HG03095 (cell line): ENCODE results near the gene ATXN3.

Experiments
- ATAC-seq: cut with Tn5 transposase; IDR thresholded peaks from one replicate; pipeline ENCODE4 v1.9.1; 2021; ENCODE audit warnings: moderate library complexity; ENCODE audit not compliant: unreplicated experiment

Gene ATXN3

DNA sequence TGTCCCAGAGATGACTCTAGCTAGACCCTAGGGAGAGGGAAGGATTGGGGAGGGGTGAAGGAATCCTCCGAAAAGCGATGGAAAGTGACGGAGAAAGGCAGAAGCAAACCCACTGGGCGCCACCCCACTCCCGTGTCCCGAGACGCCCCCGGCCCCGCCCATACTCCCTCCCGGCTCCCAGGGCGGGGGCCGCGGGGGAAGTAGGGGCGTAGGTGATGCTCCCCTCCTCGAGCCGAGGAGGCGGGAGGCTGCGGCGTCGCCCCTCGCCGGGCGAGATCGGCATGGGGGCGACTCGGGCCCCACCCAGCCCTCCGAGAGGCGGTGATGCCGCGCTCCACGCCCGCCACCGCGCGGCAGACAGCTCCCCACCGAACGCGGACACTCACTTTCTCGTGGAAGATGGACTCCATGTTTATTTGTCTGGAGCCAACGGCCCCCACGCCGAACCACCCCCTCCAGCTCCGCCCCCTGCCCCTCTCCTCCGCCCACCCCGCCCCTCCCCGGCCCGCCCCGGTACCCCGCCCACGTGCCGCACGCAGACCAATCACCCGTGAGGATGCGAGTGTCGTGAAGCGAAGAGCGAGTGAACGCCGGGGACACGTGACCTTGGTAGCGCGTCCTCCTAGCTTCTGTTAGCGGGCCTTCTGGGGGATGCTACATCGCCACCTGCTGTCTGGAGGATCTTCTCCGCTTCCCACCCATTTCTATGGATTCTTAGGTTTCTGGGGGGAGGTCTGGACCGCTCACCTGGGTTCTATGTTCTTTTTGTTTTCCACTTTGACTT, at the start of gene ATXN3:
TSS of gene ATXN3 (minus strand) at position 440 of the 784 bp plus-strand sequence. CDS start at position 410, 30 bp downstream.
- ATAC-seq, result peak; percentile 81

GRCh38 chr14:92154283-92154942, 48.0 kb upstream of the ATXN3 start:
- no peak for ATAC-seq

DNA sequence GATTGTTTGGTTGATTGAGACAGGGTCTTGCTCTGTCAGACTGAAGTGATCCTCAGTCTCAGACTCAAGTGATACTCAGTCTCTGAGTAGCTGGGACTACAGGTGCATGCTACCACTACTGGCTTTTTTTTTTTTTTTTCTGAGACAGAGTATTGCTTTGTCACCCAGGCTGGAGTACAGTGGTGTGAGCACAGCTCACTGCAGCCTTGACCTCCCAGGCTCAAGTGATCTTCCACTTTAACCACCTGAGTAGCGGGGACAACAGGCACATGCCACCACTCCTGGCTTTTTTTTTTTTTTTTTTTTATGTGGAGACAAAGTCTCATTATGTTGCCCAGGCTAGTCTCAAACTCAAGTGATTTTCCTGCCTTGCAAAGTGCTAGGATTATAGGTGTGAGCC, 47.2 kb upstream of the ATXN3 start:
- no peak for ATAC-seq

DNA sequence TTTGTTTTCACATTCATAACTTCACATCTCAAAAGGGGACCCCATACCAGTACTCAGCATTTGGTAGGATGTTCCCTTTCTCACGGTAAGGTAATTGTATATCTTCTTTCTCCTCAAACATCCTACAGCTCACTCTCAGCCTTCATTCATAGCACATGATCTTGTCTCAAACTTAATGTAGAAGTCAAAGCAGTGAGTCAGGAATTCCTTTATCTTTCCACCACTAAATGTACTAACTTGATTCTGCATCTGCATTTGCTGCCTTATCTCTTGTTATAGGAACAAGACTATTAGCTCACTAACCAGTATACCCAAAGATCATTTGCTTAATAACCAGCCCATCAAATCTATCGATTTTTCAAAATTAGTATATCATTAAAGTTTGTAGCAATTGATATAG, 38.3 kb upstream of the ATXN3 start:
- no peak for ATAC-seq

DNA sequence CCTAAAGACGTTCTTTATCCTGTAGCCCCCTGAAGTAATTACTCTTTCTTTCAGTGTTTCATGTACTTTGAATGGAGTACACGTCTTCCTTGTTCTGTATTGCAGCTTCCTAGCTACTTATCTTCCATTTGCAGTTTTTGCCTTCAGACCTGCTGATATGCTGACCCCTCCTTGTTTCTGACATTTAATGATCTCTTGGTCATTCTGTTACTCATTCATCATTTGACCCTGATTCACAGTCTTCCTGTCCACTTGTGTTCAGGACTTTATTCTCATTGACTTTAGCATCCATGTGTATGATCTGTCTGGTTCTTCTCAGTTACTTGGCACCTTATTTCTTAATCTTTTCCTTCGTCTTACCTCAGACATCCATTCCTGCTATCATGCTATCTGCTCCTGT, 37.6 kb upstream of the ATXN3 start:
- no peak for ATAC-seq

GRCh38 chr14:92143309-92143708, 36.9 kb upstream of the ATXN3 start:
- ATAC-seq, result no peak

DNA sequence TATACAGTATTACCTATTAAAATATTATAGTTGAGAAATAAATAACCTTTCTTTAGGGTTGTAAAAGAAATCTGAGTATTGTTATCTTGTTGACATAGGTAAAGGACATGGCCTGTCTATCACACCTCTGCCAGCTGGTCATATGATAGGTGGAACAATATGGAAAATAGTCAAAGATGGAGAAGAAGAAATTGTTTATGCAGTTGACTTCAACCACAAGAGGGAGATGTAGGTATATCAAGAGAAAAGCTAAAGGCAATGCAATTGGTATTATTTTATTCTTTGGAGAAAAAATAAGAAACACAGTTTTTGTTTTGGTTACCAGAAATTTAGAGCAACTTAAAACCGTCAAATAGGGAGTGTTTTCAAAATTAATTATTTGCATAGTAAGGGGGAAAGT, 28.9 kb upstream of the ATXN3 start:
- ATAC-seq, result no peak

DNA sequence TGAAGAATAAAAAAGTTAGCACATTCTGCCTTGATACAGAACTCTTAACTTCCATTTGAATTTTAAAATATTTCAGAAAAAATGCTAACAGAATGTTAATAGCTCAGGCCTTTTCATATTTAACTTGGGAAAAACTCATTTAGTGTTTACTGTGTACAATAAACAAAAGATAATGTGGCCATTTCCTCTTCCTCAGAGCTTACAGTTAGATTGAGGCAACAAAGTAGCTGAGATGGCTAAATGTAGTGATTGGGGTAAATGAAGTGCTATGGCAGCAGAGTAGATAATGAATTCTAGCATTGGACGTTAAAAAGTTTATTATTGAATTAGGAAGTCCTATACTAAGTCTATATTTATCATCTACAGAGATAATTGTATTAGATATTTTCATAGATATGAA, 28.1 kb upstream of the ATXN3 start:
- no peak for ATAC-seq

GRCh38 chr14:92122761-92123160, 16.4 kb upstream of the ATXN3 start:
- ATAC-seq, result no peak

- peak; percentile 13 for ATAC-seq
These were observed 15.9 kb upstream of the ATXN3 start for GRCh38 chr14:92122351-92122677.

DNA sequence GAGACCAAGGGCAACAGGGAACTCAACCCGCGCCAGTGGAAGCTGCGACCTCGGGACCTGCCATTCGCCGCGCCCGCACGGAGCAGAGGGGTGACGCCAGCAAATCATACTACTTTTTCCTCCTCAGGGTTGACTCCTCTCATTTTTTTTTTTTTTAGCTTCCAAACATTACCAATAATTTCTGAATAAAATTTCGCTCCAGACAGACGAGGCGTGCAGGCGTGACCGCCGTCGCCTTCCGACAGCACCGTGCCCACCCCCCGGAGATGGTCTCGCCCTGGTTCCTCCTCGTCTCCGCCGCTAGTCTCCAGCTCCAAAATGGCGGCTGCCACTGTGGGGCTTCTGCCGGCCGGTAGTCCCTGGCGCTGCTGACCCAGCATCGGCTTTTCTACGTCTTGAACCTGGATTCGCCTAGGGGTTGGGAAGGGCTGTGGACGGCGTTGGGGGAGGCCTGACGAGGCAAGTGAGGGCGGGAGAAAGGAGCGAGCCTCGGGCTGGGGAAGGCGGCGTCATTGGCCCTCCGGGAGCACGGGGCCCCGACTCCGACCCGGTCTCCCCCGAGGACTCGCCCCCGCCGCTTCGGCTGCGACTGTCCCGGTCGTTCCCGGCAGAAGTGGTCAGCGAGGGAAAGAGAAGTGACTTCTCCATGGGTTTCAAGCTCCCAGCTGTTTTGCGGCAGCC, 15.4 kb upstream of the ATXN3 start, which contains the start of the genes CPSF2 and NDUFB1:
TSS of gene CPSF2 (plus strand) at position 300 of the 681 bp plus-strand sequence. CDS start 9,016 bp downstream, outside the sequence.
TSS of gene NDUFB1 (minus strand) at position 37 of the 681 bp plus-strand sequence. CDS start 4,069 bp downstream, outside the sequence.
- ATAC-seq, result peak; percentile 84

GRCh38 chr14:92121207-92121669, 14.9 kb upstream of the ATXN3 start:
- peak; percentile 16 for ATAC-seq

GRCh38 chr14:92109490-92109889, 3.1 kb upstream of the ATXN3 start:
- no peak for ATAC-seq

GRCh38 chr14:92108345-92109254, 2.2 kb upstream of the ATXN3 start:
- ATAC-seq, result no peak

GRCh38 chr14:92105893-92106142, 564 bp downstream of the ATXN3 start:
- ATAC-seq, result peak; percentile 19

DNA sequence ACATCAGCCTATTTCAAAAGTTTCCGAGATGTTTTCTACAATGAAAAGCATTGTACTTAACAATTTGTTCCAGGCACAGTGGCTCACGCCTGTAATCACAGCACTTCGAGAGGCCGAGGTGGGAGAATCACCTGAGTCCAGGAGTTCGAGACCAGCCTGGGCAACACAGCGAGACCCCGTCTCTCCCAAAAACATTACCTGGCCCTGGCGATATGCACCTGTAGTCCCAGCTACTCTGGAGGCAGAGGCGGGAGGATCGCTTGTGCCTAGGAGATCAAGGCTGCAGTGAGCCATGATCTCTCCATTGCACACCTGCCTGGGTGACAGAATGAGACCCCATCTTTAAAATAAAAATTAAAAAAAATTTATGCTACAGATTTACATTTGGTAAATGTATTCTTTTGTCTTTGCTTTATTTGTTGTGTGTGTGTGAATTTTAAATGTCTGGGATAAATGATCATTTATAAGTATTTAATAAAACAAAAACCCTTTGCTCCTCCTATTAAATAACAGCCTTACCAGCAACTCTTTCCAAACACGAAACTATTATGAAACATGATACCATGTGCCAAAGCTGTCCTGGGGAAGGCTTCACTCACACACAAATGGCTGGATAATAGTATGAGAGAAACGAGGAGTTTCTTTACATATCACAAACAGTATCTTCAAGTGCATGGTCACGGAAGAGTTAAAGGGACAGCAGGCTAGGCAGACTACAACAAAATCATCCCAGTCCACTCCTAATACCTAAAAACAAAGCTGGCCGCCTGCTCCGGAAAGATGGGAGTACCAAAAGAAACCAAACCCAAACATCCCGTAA, 1.1 kb downstream of the ATXN3 start:
- no peak for ATAC-seq

DNA sequence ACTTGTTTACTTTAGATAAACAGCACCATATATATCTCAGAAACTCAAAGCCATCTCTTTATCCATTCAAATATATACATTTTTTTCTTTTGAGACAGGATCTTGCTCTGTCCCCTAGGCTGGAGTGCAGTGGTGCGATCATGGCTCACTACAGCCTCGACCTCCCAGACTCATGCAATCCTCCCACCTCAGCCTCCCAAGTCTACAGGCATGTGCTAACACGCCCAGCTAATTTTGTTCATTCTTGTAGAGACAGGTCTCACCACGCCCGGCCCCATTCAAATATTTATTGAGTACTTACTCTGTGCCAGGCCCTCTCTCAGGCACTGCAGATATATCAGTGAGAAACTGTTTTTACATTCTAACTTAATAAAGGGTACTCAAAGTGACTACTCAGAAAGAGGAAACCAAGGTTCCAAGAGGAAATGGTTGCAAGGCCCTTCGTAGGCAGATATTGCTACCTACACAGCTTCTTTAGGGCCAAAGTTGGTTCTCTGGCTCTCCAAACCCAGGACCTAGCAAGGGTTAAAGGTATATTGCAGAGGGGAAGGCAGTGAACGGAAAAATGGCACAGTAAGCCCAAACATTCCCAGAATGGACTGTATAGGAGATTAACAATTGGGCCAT, 2.9 kb downstream of the ATXN3 start:
- ATAC-seq, result no peak

DNA sequence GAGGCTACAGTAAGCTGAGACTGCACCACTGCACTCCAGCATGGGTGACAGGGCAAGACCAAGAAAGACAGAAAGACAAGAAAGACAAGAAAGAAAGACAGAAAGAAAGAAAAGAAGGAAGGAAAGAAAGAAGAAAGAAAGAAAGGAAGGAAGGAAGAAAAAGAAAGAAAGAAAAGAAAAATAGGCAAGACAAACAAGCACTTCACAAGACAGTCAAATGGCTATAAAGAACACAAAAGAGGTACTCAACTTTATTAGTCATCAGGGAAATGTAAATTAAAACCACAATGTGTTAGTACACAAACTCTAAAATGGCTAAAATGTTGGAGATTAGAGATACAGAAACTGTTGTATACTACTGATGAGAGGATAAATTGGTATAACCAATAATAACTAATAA, 6.6 kb downstream of the ATXN3 start:
- ATAC-seq, result no peak

DNA sequence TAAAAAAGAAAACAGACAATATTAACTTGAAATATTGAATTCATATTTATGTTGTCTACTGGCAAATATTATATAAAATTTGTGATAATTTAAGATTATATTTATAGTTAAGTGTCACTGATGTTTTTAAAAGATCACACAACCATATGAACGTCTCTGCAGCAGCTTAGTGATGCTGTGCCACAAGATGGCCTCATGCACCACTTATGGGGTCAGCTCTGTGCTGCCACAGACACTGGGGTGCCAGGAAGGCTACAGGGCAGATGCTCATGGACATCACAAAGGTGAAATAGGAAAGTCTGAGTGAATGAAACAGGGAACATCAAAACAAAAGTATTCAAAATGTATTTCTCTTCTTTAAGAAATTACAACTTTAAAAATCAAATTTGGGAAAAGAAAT, 13.1 kb downstream of the ATXN3 start:
- ATAC-seq, result no peak

GRCh38 chr14:92088494-92088893, 17.9 kb downstream of the ATXN3 start:
- ATAC-seq, result no peak
